Measurements from ENCODE around the gene SLC8A3. TPM values are rescaled to one million over a fixed set of nuclear protein-coding genes. Genes with fewer than 3 reads are reported as not detected.

Gene SLC8A3
- total RNA-seq, 2 donors from 2014 or later, result 0.20 to 2.2 TPM

DNA sequence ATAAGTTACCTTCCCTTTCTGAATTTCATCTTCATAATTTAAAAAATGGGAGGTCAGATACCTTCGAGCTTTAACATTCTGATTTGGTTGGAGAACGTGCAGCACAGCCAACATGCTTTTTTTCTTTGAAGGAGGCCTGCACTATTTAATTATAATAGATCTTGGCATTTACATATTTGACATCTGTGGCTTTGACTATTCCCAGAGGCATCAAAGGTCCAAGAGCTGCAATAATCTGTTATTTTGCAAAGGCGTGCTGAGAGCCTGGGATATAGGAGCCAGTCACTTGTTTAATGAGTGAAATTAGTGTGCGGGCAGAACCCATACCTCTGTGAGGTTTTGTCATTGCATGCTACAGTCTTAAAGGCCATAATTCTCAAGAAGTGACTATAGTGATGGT is 26.4 kb downstream of the SLC8A3 start:
- Mint-ChIP-seq H3K4me3 (no peak overlapping the region), H3K4me1 (no peaks in the 10 kb centered on the region), H3K27me3 (peaks cover 39% of the 10 kb centered on the region), H3K36me3 (ENCODE audit: low read depth) (no peaks in the 10 kb centered on the region), H3K27ac (no peak overlapping the region)
- H3K9me3 ChIP-seq (ENCODE audit: control insufficient read depth, low read length, poor library complexity, severe bottlenecking), result no peaks in the 10 kb centered on the region
- no peak for ATAC-seq
- DNase-seq, result no peak

DNA sequence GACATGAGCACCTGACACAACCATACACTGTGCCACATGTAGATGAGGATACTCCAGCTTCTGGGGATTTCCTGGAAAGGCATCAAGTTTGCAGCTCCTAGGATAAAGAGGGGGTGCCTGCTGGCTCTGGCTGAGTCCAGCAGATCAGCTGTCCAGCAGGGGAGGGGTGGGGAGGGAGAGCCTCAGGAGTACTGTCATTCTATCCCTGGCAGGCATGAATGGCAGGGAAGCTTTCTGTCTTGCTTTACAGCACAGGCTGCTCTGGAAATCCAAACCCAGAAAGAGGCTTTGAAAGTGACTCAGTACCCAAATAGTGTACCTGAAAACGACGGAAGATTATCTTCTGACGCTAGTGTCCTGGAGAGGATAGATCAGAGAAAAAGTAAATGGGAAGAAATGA is 32.2 kb downstream of the SLC8A3 start:
- no peaks in the 10 kb centered on the region for H3K9me3 ChIP-seq (ENCODE audit: control insufficient read depth, low read length, poor library complexity, severe bottlenecking)
- DNase-seq, result no peak
- no peak for ATAC-seq
- H3K36me3 Mint-ChIP-seq (ENCODE audit: low read depth), result no peaks in the 10 kb centered on the region
- no peak overlapping the region for H3K4me3 Mint-ChIP-seq
- no peaks in the 10 kb centered on the region for H3K4me1 Mint-ChIP-seq
- no peak overlapping the region for H3K27ac Mint-ChIP-seq
- H3K27me3 Mint-ChIP-seq, result peaks cover 41% of the 10 kb centered on the region

DNA sequence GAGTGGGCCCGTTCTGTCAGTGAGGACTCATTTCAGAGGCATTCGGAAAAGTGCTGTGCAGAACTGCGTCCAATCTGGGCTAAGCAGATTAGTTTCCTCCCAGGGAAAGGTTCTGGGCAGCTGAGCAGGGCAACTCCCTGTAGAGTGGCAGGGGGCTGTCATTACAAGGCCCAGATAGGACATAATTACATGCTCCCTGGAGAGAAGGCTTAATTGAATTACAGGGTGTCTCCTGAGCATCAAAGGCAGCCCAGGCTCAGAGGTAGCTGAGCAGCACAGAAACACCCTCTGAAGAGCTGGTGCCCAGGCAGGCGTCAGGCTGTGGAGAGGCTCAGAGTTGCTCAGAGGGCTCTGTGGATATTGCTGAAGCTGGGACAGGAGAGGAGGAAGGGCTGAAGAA is 36.0 kb downstream of the SLC8A3 start:
- no peak overlapping the region for H3K27ac Mint-ChIP-seq
- H3K4me3 Mint-ChIP-seq, result no peak overlapping the region
- H3K4me1 Mint-ChIP-seq, result no peaks in the 10 kb centered on the region
- no peaks in the 10 kb centered on the region for H3K36me3 Mint-ChIP-seq (ENCODE audit: low read depth)
- H3K9me3 ChIP-seq (ENCODE audit: control insufficient read depth, low read length, poor library complexity, severe bottlenecking), result no peaks in the 10 kb centered on the region
- ATAC-seq (no peak), DNase-seq (no peak)
- peaks cover 60% of the 10 kb centered on the region for H3K27me3 Mint-ChIP-seq

DNA sequence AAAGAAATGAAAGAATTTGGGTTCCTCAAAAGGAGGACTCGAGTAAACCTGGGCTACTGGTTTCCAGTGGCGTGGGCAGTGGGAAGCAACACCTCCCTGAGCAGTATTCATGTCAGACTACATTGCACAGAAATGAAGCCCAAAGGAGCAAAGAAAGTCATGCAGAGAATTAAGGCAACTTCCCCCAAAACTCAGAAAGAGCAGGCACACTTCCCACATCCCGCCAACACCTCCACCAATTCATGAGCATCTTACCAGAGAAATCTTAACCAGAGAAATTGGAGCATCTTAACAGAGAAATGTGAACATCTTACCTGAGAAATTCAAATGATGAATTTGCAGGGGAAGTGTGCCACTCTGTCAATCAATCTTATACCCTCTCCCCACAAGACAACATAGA is 36.7 kb downstream of the SLC8A3 start:
- H3K27ac Mint-ChIP-seq, result no peak overlapping the region
- H3K36me3 Mint-ChIP-seq (ENCODE audit: low read depth), result no peaks in the 10 kb centered on the region
- peaks cover 62% of the 10 kb centered on the region for H3K27me3 Mint-ChIP-seq
- H3K4me3 Mint-ChIP-seq, result no peak overlapping the region
- H3K9me3 ChIP-seq (ENCODE audit: control insufficient read depth, low read length, poor library complexity, severe bottlenecking), result no peaks in the 10 kb centered on the region
- no peak for DNase-seq
- ATAC-seq, result no peak
- no peaks in the 10 kb centered on the region for H3K4me1 Mint-ChIP-seq

DNA sequence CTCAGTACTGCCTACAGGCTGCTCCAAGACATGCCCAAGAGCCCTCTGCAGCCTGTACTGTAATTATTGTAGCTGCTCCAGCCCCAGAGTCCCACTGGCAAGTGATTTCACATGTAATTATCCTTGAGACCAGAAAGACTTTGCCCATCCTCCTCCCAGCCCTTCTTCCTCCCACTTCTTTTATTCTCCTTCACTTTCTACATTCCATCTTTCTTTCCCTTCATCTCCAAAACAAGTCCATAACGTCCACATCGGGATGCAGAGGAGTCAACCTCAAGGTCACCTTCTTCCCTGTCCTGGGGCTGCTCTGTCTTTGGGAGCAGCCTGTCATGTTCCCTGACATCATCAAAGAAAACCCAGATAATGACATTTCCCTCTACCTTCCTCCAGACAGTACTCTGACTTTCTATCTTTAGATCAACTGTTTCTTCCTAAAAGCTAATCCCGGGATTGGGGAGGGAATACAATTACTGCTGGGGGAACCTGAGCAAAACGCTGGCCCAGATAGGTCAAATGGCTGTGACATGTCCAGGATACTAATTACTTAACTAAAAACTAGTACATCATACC is 39.1 kb downstream of the SLC8A3 start:
- DNase-seq (no peak), ATAC-seq (no peak)
- Mint-ChIP-seq H3K27me3 (peaks cover 78% of the 10 kb centered on the region), H3K36me3 (ENCODE audit: low read depth) (no peaks in the 10 kb centered on the region), H3K27ac (no peak overlapping the region), H3K4me3 (no peak overlapping the region), H3K4me1 (no peaks in the 10 kb centered on the region)
- no peaks in the 10 kb centered on the region for H3K9me3 ChIP-seq (ENCODE audit: control insufficient read depth, low read length, poor library complexity, severe bottlenecking)

DNA sequence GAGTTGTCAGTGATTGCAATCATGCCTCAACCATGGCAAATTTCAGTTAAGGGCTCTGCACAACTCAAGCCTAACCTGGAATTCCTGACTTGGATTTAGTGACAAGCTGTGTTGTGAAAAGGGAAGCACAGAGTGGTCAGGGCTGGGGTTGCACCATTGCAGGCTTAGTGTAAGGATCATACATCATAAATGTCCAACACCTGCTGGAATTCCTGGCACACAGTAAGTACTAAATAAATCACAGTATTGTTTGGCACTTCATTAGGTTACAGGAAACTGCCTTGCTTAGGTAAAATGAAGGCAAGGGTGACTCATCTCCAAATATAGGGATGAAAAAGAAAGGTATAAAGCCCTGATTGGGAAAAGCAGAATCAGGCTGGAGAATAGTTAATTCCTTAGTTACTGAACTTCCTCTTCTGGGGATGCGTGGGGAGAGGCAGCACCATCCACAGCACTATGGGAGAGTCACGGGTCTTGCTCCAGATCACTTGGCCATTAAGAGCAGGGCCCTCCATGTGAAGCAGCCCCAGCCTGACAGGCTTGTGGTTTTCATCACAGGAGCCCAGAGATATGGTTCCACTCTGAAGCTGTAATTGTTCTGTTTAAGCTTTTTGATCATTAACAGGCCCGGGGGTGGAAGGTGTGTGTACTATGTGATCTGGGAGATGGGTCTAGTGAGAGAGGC is 39.7 kb downstream of the SLC8A3 start:
- DNase-seq, result no peak
- H3K4me1 Mint-ChIP-seq, result no peaks in the 10 kb centered on the region
- H3K27me3 Mint-ChIP-seq, result peaks cover 78% of the 10 kb centered on the region
- H3K36me3 Mint-ChIP-seq (ENCODE audit: low read depth), result no peaks in the 10 kb centered on the region
- no peak overlapping the region for H3K27ac Mint-ChIP-seq
- no peak for ATAC-seq
- H3K9me3 ChIP-seq (ENCODE audit: control insufficient read depth, low read length, poor library complexity, severe bottlenecking), result no peaks in the 10 kb centered on the region
- no peak overlapping the region for H3K4me3 Mint-ChIP-seq

DNA sequence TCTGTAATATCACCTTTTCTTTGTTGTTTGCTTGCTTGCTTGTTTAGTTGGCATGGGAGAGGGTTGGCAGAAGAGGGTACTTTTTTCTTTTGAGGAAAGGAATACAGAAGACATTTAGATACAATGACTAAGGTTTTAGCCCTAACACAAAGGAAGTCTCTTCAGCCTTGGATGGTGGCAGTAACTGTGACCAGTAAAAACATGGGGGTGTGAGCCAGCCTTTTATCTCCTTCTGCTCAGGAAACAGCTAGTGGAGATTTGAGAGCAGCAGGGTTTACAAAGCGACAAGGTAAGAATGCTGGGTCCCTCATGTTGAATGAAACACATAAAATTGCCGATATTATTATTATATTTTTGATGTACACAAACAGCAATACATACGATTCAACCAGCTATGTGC is 40.4 kb downstream of the SLC8A3 start:
- Mint-ChIP-seq H3K4me3 (no peak overlapping the region), H3K4me1 (no peaks in the 10 kb centered on the region), H3K27me3 (peaks cover 76% of the 10 kb centered on the region), H3K27ac (no peak overlapping the region), H3K36me3 (ENCODE audit: low read depth) (no peaks in the 10 kb centered on the region)
- ATAC-seq, result no peak
- no peak for DNase-seq
- H3K9me3 ChIP-seq (ENCODE audit: control insufficient read depth, low read length, poor library complexity, severe bottlenecking), result no peaks in the 10 kb centered on the region

DNA sequence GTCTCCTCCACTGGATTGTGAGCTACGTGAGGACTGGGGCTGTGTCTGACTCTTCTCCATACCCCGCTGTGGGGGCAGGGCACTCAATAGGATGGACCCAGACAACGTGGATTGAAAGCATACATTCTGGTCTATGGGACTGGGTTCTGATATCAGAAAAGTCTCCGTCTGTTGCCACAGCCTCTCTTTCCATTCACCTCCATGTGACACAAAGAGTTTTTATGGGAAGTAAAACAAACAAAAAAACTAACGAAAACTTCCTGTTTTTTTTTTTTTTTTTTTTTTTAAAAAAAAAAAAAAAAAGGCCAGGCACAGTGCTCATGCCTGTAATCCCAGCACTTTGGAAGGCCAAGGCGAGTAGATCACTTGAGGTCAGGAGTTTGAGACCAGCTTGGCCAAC is 44.7 kb downstream of the SLC8A3 start:
- peaks cover 82% of the 10 kb centered on the region for H3K27me3 Mint-ChIP-seq
- ATAC-seq (no peak), DNase-seq (no peak)
- H3K9me3 ChIP-seq (ENCODE audit: control insufficient read depth, low read length, poor library complexity, severe bottlenecking), result no peaks in the 10 kb centered on the region
- no peak overlapping the region for H3K4me3 Mint-ChIP-seq
- no peak overlapping the region for H3K27ac Mint-ChIP-seq
- no peaks in the 10 kb centered on the region for H3K4me1 Mint-ChIP-seq
- H3K36me3 Mint-ChIP-seq (ENCODE audit: low read depth), result no peaks in the 10 kb centered on the region

DNA sequence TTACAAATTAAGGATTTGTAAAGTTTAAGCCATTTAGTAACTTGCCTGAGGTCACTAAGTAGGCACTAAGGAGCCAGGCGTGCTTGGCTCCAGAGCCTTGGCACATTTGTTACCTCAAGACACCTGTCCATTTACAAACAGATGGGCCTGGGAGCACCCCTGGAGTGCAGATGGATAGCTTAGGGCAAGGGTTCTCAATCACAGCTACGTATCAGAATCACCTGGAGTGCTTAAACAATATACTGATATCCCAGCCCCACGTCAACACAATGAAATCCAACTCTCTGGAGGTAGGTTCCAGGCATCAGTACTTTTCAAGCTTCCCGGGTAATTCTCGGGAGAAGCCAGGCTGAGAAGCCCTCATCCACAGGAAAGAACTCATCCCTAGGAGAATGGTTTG is 45.4 kb downstream of the SLC8A3 start:
- H3K27me3 Mint-ChIP-seq, result peaks cover 81% of the 10 kb centered on the region
- no peak overlapping the region for H3K4me3 Mint-ChIP-seq
- H3K9me3 ChIP-seq (ENCODE audit: control insufficient read depth, low read length, poor library complexity, severe bottlenecking), result no peaks in the 10 kb centered on the region
- H3K36me3 Mint-ChIP-seq (ENCODE audit: low read depth), result no peaks in the 10 kb centered on the region
- no peaks in the 10 kb centered on the region for H3K4me1 Mint-ChIP-seq
- no peak for ATAC-seq
- DNase-seq, result no peak
- H3K27ac Mint-ChIP-seq, result no peak overlapping the region

DNA sequence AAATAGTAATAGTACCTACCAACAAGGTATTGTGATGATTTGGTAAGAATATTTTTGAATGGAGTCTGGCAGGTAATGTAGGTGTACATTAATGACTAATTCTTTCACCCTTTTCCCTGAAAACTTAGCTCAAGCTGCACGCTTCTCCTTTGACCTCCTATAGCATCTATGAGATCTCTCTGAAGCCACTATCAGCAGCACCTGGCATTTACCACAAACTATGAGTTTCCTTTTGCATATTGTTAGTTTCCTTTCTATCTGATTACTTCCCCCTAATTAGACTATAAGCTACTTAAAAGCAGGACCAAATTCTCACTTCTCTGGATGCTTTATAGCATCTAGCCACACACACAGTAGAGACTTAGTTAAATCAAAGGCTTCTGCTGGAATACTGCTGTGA is 48.1 kb downstream of the SLC8A3 start:
- no peak for ATAC-seq
- DNase-seq, result no peak
- Mint-ChIP-seq H3K27ac (no peak overlapping the region), H3K4me1 (no peaks in the 10 kb centered on the region), H3K36me3 (ENCODE audit: low read depth) (no peaks in the 10 kb centered on the region), H3K27me3 (peaks cover 69% of the 10 kb centered on the region), H3K4me3 (no peak overlapping the region)
- no peaks in the 10 kb centered on the region for H3K9me3 ChIP-seq (ENCODE audit: control insufficient read depth, low read length, poor library complexity, severe bottlenecking)

DNA sequence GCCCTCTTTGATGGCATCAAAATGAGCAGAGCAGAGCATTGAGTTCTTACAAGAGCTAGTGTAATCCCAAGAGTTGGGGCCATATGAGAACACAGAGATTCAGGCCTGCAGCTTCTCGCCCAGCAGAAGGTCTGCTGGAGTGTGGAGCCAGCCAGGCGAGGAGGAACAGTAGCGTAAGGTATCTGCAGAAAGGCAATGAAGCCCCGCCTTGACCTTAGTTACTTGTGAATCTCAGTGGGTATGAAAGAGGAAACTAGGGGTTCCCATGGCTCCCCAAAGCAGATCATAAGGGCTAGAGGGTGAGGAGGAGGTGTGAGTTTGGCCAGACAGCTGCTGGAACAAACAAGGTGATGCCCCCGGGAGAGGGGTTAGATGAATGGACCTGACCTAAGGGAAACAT is 49.4 kb downstream of the SLC8A3 start:
- no peak overlapping the region for H3K4me3 Mint-ChIP-seq
- DNase-seq (no peak), ATAC-seq (no peak)
- H3K9me3 ChIP-seq (ENCODE audit: control insufficient read depth, low read length, poor library complexity, severe bottlenecking), result no peaks in the 10 kb centered on the region
- no peaks in the 10 kb centered on the region for H3K36me3 Mint-ChIP-seq (ENCODE audit: low read depth)
- no peak overlapping the region for H3K27ac Mint-ChIP-seq
- H3K27me3 Mint-ChIP-seq, result peaks cover 71% of the 10 kb centered on the region
- no peaks in the 10 kb centered on the region for H3K4me1 Mint-ChIP-seq

DNA sequence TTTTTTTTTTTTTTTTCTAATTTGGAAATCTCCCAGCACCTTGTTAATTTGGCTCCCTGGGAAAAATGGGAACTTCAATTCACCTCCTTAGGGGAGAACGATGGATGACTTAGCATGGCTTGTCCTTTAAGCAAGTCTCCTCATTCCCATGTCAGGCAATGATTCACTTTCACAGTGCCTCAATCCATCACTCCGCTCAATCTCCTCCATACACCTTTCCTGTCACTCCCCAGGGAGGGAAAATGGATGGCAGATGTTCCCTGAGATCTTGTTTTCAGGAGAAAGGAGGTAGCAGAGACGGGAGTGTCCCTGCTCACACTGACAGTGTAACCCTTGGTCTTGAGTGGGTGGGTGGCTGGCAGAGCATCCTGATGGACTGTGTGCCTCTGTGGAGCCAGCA is 51.0 kb downstream of the SLC8A3 start:
- no peak for ATAC-seq
- H3K9me3 ChIP-seq (ENCODE audit: control insufficient read depth, low read length, poor library complexity, severe bottlenecking), result no peaks in the 10 kb centered on the region
- no peak for DNase-seq
- Mint-ChIP-seq H3K27me3 (peaks cover 66% of the 10 kb centered on the region), H3K4me3 (no peak overlapping the region), H3K27ac (no peak overlapping the region), H3K36me3 (ENCODE audit: low read depth) (no peaks in the 10 kb centered on the region), H3K4me1 (no peaks in the 10 kb centered on the region)

DNA sequence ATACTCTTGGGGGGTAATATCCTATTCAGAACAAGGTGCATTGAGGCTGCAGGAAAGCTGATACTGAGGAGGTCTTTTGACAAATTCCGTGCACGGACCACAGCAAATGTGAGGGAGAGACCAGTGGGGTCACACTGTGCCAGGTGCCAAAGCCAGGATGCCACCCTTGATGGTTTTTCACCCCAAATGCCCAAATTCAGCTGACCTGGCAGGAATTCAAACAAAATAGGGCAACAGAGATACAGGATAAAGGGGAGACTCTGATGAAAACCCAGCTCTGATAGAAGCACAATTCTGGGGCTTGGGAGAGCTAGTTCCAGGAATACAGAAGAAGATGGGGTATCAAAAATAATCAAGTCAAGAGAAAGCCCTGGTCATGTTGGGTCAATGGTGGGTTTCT is 55.3 kb downstream of the SLC8A3 start:
- no peaks in the 10 kb centered on the region for H3K9me3 ChIP-seq (ENCODE audit: control insufficient read depth, low read length, poor library complexity, severe bottlenecking)
- Mint-ChIP-seq H3K4me1 (no peaks in the 10 kb centered on the region), H3K27me3 (peaks cover 60% of the 10 kb centered on the region), H3K36me3 (ENCODE audit: low read depth) (no peaks in the 10 kb centered on the region), H3K4me3 (no peak overlapping the region), H3K27ac (no peak overlapping the region)
- DNase-seq (no peak), ATAC-seq (no peak)

DNA sequence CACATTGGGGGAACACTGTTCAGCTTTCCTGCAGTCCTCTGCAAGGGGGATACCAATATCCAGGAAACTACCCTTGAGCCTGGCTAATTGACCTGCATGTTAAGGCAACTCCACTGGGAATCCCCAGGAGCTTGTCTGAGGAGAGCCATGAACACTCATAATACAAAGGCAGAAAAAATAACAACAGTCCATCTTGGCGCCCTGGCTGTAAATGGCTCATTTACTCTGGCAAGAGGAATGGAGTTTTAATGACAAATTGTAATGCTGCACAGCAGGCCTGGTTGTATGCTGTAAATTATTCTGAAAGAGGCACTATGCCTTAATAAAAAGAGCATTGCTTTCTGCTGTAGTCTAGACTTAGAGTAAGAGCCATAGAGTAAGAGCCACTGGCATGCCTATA is 58.3 kb downstream of the SLC8A3 start:
- H3K4me1 Mint-ChIP-seq, result no peaks in the 10 kb centered on the region
- H3K27me3 Mint-ChIP-seq, result peaks cover 49% of the 10 kb centered on the region
- no peaks in the 10 kb centered on the region for H3K9me3 ChIP-seq (ENCODE audit: control insufficient read depth, low read length, poor library complexity, severe bottlenecking)
- H3K27ac Mint-ChIP-seq, result no peak overlapping the region
- H3K36me3 Mint-ChIP-seq (ENCODE audit: low read depth), result no peaks in the 10 kb centered on the region
- H3K4me3 Mint-ChIP-seq, result no peak overlapping the region
- ATAC-seq (no peak), DNase-seq (no peak)
